Lung (tissue), 12 donors: ENCODE results near the gene ARHGAP15. TPM values are rescaled to one million over a fixed set of nuclear protein-coding genes. Genes with fewer than 3 reads are reported as not detected.

Experiments used
- ATAC-seq: fragments of 200-7000 bp; cut with Tn5 transposase; one replicate; pipeline ENCODE4 v1.9.1; 2020; ENCODE audit warnings: moderate number of reproducible peaks; ENCODE audit not compliant: insufficient read depth, low FRiP score
- DNase-seq, 3 donors: peaks; one replicate each; pipeline ENCODE4 v3.0.0-alpha.2; 2013 to 2017
- H3K27ac ChIP-seq, 2 donors: one replicate each; pipeline ENCODE4 v1.5.1; 2013; ENCODE audit warnings: mild to moderate bottlenecking in 2 of 2, moderate library complexity in 2 of 2, control low read depth in 1 of 2, inconsistent platforms in 1 of 2, low read depth in 1 of 2, low read length in 1 of 2
- H3K27me3 ChIP-seq, 3 donors: one replicate each; pipeline ENCODE4 v1.5.1; 2013; ENCODE audit warnings: low read length in 2 of 3; ENCODE audit not compliant: control insufficient read depth in 3 of 3, insufficient read depth in 3 of 3
- H3K36me3 ChIP-seq, 4 donors: one replicate each; pipeline ENCODE4 v1.5.1; 2013; ENCODE audit warnings: low read length in 4 of 4, mild to moderate bottlenecking in 1 of 4, moderate library complexity in 1 of 4; ENCODE audit not compliant: control insufficient read depth in 4 of 4, insufficient read depth in 4 of 4
- H3K4me1 ChIP-seq, 5 donors: one replicate each; pipeline ENCODE4 v1.5.1; 2013; ENCODE audit warnings: low read length in 5 of 5, mild to moderate bottlenecking in 2 of 5, moderate library complexity in 1 of 5; ENCODE audit not compliant: control insufficient read depth in 5 of 5, insufficient read depth in 5 of 5
- H3K4me3 ChIP-seq: one replicate; pipeline ENCODE4 v1.5.1; 2013; ENCODE audit warnings: mild to moderate bottlenecking, control low read depth, moderate library complexity
- H3K9ac ChIP-seq, 2 donors: one replicate each; pipeline ENCODE4 v1.5.1; 2013; ENCODE audit warnings: low read length in 2 of 2, control low read depth in 1 of 2; ENCODE audit not compliant: insufficient read depth in 1 of 2
- H3K9me3 ChIP-seq, 4 donors: one replicate each; pipeline ENCODE4 v1.5.1; 2013; ENCODE audit warnings: low read length in 3 of 4, mild to moderate bottlenecking in 1 of 4, moderate library complexity in 1 of 4; ENCODE audit not compliant: control insufficient read depth in 4 of 4, insufficient read depth in 3 of 4
- CTCF ChIP-seq: IDR thresholded peaks from 2 replicates; pipeline ENCODE4 v1.5.1; 2012; ENCODE audit warnings: mild to moderate bottlenecking; ENCODE audit errors: control extremely low read depth, extremely low read depth
- WGBS, 2 donors: extraction: QIAGEN DNeasy Blood & Tissue Kit; methylation state at CpG; one replicate each; pipeline ENCODE4 v1.1.7; 2013; 5-methylcytosine and 5-hydroxymethylcytosine counted together
- polyA plus RNA-seq, 2 donors: library from polyadenylated mRNA; stranded (reverse); fragments of 200-250 nt; gene quantifications; one replicate each; pipeline ENCODE4 v1.2.1, GENCODE V29; 2013
- total RNA-seq, 2 donors: library from RNA; depleted of rRNA in 1 of 2; stranded (reverse); fragments of >200 nt in 1 of 2; gene quantifications; one replicate each; pipeline ENCODE4 v1.2.1, GENCODE V29; 2014 to 2021
- donor health status: control.
- donor health status: control.
- donor health status: Bipolar disorder and iron deficiency.
- donor health status: healthy.
- donor health status: DM: yes; HTN: yes; CAD: no.

ARHGAP15 gene
- total and polyA plus RNA-seq, 4 donors = 5.9 to 74.3 (median 13.2) TPM

- TF ChIP-seq CTCF = no peak
- peaks cover 0 to 27% (median 7%) of the 10 kb centered on the region in 5 donors for H3K4me1 ChIP-seq
- no peak overlapping the region for H3K4me3 ChIP-seq
- H3K9ac ChIP-seq = no peak overlapping the region
- DNase-seq = no peak
- no peaks in the 10 kb centered on the region for H3K27me3 ChIP-seq
- no peaks in the 10 kb centered on the region for H3K36me3 ChIP-seq
- 77 to 87% methylated on average over 1 of the region's 1 CpG for WGBS, 2 donors
- no peak for ATAC-seq
- no peak overlapping the region for H3K27ac ChIP-seq
- no peaks in the 10 kb centered on the region for H3K9me3 ChIP-seq
These were observed 300.9 kb downstream of the ARHGAP15 start for GRCh38 chr2:143429932-143430679.

GRCh38 chr2:143431316-143431715, 302.1 kb downstream of the ARHGAP15 start:
- H3K27ac ChIP-seq = no peak overlapping the region
- no peak for DNase-seq
- H3K36me3 ChIP-seq = no peaks in the 10 kb centered on the region
- H3K9me3 ChIP-seq = no peaks in the 10 kb centered on the region
- WGBS, 2 donors = 32 to 78% methylated on average over 2 of the region's 2 CpGs
- ATAC-seq = no peak
- H3K27me3 ChIP-seq = no peaks in the 10 kb centered on the region
- no peak for TF ChIP-seq CTCF
- peaks cover 0 to 39% (median 10%) of the 10 kb centered on the region in 5 donors for H3K4me1 ChIP-seq
- H3K9ac ChIP-seq = no peak overlapping the region
- H3K4me3 ChIP-seq = no peak overlapping the region

- no peak for TF ChIP-seq CTCF
- H3K9me3 ChIP-seq = no peaks in the 10 kb centered on the region
- peaks cover 0 to 6% (median 0%) of the 10 kb centered on the region in 4 donors for H3K36me3 ChIP-seq
- H3K27ac ChIP-seq = no peak overlapping the region
- 67 to 77% methylated on average over 3 of the region's 3 CpGs for WGBS, 2 donors
- peak overlapping the region in 1 of 2 donors; percentile 75 for H3K9ac ChIP-seq
- ATAC-seq = no peak
- no peak overlapping the region for H3K4me3 ChIP-seq
- no peaks in the 10 kb centered on the region for H3K27me3 ChIP-seq
- peaks cover 0 to 49% (median 10%) of the 10 kb centered on the region in 5 donors for H3K4me1 ChIP-seq
- DNase-seq = peak; percentile 18 to 92 (median 91)
These were observed 304.0 kb downstream of the ARHGAP15 start for GRCh38 chr2:143433251-143433650.
